K562 (cell line): ENCODE data around the gene CFAP251. TPM values are rescaled to one million over a fixed set of nuclear protein-coding genes. Genes with fewer than 3 reads are reported as not detected.

ENCODE experiments used
- ATAC-seq: fragments of 200-7000 bp; cut with Tn5 transposase; 3 replicates; pipeline ENCODE4 v1.9.1; 2020; ENCODE audit warnings: moderate library complexity
- BruUV-seq: library from RNA; stranded (reverse); fragments of 400-500 nt; replicated peaks from 2 replicates; lab custom pipeline; 2021; lab: Mats Ljungman, UMichigan
- CTCF ChIA-PET: fragments of 300-600 bp; formaldehyde crosslinking; extraction: SDS; loops from one replicate; lab custom pipeline; 2021; ENCODE audit warnings: low intra/inter-chr PET ratio; lab: Yijun Ruan, JAX
- POLR2A ChIA-PET: fragments of 300-600, 350-650 bp; sonication (Branson Sonifier 250); formaldehyde crosslinking; extraction: SDS; loops from one replicate; lab custom pipeline; 2021; ENCODE audit warnings: antibody characterized with exemption, inconsistent platforms; lab: Yijun Ruan, JAX
- DNase-seq, 4 experiments: peaks; one replicate each; pipeline versions ENCODE4 v3.0.0 to v3.0.0-alpha.2; 2011 to 2018; ENCODE audit warnings: low spot score in 3 of 4, mixed read lengths in 3 of 4; ENCODE audit errors: extremely low read depth in 1 of 4
- FAIRE-seq: peaks from 2 replicates; lab custom pipeline; 2011; peaks lifted over from hg19 to GRCh38; lab: Jason Lieb, UNC
- H2AFZ ChIP-seq: 2 replicates; pipeline ENCODE4 v1.6.0; 2011; ENCODE audit warnings: low read depth, low read length, control low read depth, inconsistent platforms
- H3K27ac ChIP-seq: fragments of 200-600 bp; 3 replicates; pipeline ENCODE4 v1.8.0; 2011; ENCODE audit warnings: low read depth, mild to moderate bottlenecking, control low read depth, inconsistent platforms, low read length, moderate library complexity, mixed read lengths; ENCODE audit errors: extremely low read depth
- H3K27me3 ChIP-seq, 2 experiments: fragments of 300-600 bp in 1 of 2; 2 replicates in 1 of 2; 3 replicates in 1 of 2; pipeline versions ENCODE4 v1.6.0 to v1.8.0; 2011; ENCODE audit warnings: inconsistent platforms in 2 of 2, low read length in 2 of 2, mild to moderate bottlenecking in 1 of 2, mixed read lengths in 1 of 2, moderate library complexity in 1 of 2; ENCODE audit not compliant: control insufficient read depth in 2 of 2, insufficient read depth in 2 of 2
- H3K36me3 ChIP-seq: fragments of 300-600 bp; 3 replicates; pipeline ENCODE4 v1.8.0; 2011; ENCODE audit warnings: mild to moderate bottlenecking, low read length, inconsistent platforms; ENCODE audit not compliant: control insufficient read depth, insufficient read depth
- H3K4me1 ChIP-seq, 2 experiments: fragments of 200-600 bp in 1 of 2; replicated peaks in 1 of 2; 2 replicates in 1 of 2; 3 replicates in 1 of 2; pipeline versions ENCODE4 v1.5.1 to v1.8.0; 2011; ENCODE audit warnings: inconsistent platforms in 2 of 2, low read length in 2 of 2, mild to moderate bottlenecking in 1 of 2, mixed read lengths in 1 of 2, moderate library complexity in 1 of 2; ENCODE audit not compliant: control insufficient read depth in 2 of 2, insufficient read depth in 2 of 2
- H3K4me2 ChIP-seq: 2 replicates; pipeline ENCODE4 v1.6.1; 2011; ENCODE audit warnings: low read length, control low read depth, inconsistent platforms, mixed read lengths; ENCODE audit not compliant: insufficient read depth
- H3K4me3 ChIP-seq: fragments of 200-600 bp; sonication (generic), shearing (Covaris generic); 2 replicates; pipeline ENCODE4 v1.5.1; 2016; ENCODE audit warnings: control low read depth, inconsistent platforms
- H3K79me2 ChIP-seq: fragments of 200-600 bp; 3 replicates; pipeline ENCODE4 v1.8.0; 2011; ENCODE audit warnings: low read length, inconsistent platforms; ENCODE audit not compliant: control insufficient read depth, insufficient read depth
- H3K9ac ChIP-seq, 2 experiments: 2 replicates each; pipeline versions ENCODE4 v1.6.0 to v1.6.1; 2011; ENCODE audit warnings: low read depth in 2 of 2, low read length in 2 of 2, control low read depth in 1 of 2, inconsistent platforms in 1 of 2, mild to moderate bottlenecking in 1 of 2, mixed read lengths in 1 of 2; ENCODE audit not compliant: insufficient read depth in 1 of 2
- H3K9me1 ChIP-seq: one replicate; pipeline ENCODE4 v1.6.0; 2011; ENCODE audit warnings: inconsistent platforms, mild to moderate bottlenecking, low read length, moderate library complexity; ENCODE audit not compliant: control insufficient read depth, insufficient read depth
- H3K9me3 ChIP-seq: replicated peaks from 2 replicates; pipeline ENCODE4 v1.5.1; 2011; ENCODE audit warnings: low read depth, low read length, inconsistent platforms; ENCODE audit not compliant: control insufficient read depth, insufficient read depth
- H4K20me1 ChIP-seq: replicated peaks from 2 replicates; pipeline ENCODE4 v1.6.1; 2011; ENCODE audit warnings: low read length, inconsistent platforms, mixed read lengths; ENCODE audit not compliant: control insufficient read depth, insufficient read depth
- DEAF1 ChIP-seq: fragments of 450-650 bp; formaldehyde crosslinking; IDR thresholded peaks from 2 replicates; pipeline ENCODE4 v1.4.0; 2020; ENCODE audit warnings: mild to moderate bottlenecking, moderate library complexity
- HNRNPL ChIP-seq: fragments of 200-400 bp; formaldehyde crosslinking; IDR thresholded peaks from 2 replicates; pipeline ENCODE4 v1.6.1; 2017; ENCODE audit warnings: low read depth, mild to moderate bottlenecking, low read length
- RAD21 ChIP-seq, 2 experiments: fragments of 250-450 bp in 1 of 2; fragments of 450-650 bp in 1 of 2; sonication (Bioruptor Pico) in 1 of 2; formaldehyde crosslinking in 1 of 2; IDR thresholded peaks in 1 of 2; conservative IDR thresholded peaks in 1 of 2; 2 replicates each; pipeline versions ENCODE4 v1.4.0 to v1.8.0; 2020 to 2022; ENCODE audit warnings: mild to moderate bottlenecking in 2 of 2, moderate library complexity in 1 of 2
- SNRNP70 ChIP-seq: fragments of 200-400 bp; formaldehyde crosslinking; optimal IDR thresholded peaks from 2 replicates; pipeline ENCODE3; 2017; ENCODE audit warnings: low read depth, low read length
- SRF ChIP-seq, 2 experiments: fragments of 250-450, 450-650 bp in 1 of 2; sonication (Bioruptor Pico) in 1 of 2; sonication (generic) in 1 of 2; formaldehyde crosslinking; IDR thresholded peaks; 2 replicates each; pipeline versions ENCODE4 v1.5.0 to v1.5.1; 2020 to 2022; ENCODE audit warnings: mild to moderate bottlenecking in 1 of 2, missing genetic modification reagents in 1 of 2
- THAP7 ChIP-seq: fragments of 250-450 bp; sonication (Bioruptor Pico); IDR thresholded peaks from 2 replicates; pipeline ENCODE4 v1.5.0; 2021
- TRIM28 ChIP-seq: fragments of 450-650 bp; IDR thresholded peaks from 2 replicates; pipeline ENCODE4 v1.6.1; 2017
- ZKSCAN1 ChIP-seq: fragments of 150-350 bp; IDR thresholded peaks from 2 replicates; pipeline ENCODE4 v1.6.1; 2016; ENCODE audit warnings: low read depth, low read length
- ZNF134 ChIP-seq: fragments of 250-450 bp; sonication (Bioruptor Pico); conservative IDR thresholded peaks from 2 replicates; pipeline ENCODE4 v1.4.0; 2020
- WGBS: fragments of 100-300 bp; shearing (Covaris generic); methylation state at CpG from one replicate; pipeline ENCODE4 v1.1.6; 2016; ENCODE audit warnings: low coverage, mixed read lengths; ENCODE audit not compliant: insufficient coverage; ENCODE audit errors: missing lambda C conversion rate; 5-methylcytosine and 5-hydroxymethylcytosine counted together
- in situ Hi-C: fragments of 300-500 bp; cut with MboI; formaldehyde crosslinking; loops from 4 replicates; pipeline ENCODE4 v1.15.0; 2018; ENCODE audit warnings: inconsistent platforms, mixed read lengths
- intact Hi-C: fragments of 100-400 bp; cut with micrococcal nuclease; formaldehyde crosslinking; loops from 2 replicates; pipeline ENCODE4 v1.14.2; 2022
- polyA plus RNA-seq, 8 experiments: library from polyadenylated mRNA; depleted of rRNA in 4 of 8; stranded (reverse) in 5 of 8; unstranded in 3 of 8; fragments of >200 nt; fragmentation: Nextera tagmentation in 2 of 8; fragmentation: Illumina TruSeq in 1 of 8; extraction: Ambion mirVana in 2 of 8; extraction: Trizol in 1 of 8; gene quantifications; 2 replicates each; pipeline versions ENCODE4 v1.2.1 to v1.2.3, GENCODE V29; 2011 to 2014; ENCODE audit warnings: inconsistent platforms in 1 of 8, missing spikeins in 1 of 8
- total RNA-seq, 7 experiments: library from RNA; depleted of rRNA in 6 of 7; stranded (reverse); fragments of >200 nt in 6 of 7; fragmentation: Illumina TruSeq in 2 of 7; extraction: Trizol in 2 of 7; gene quantifications; 2 replicates each; pipeline versions ENCODE4 v1.2.1 to v1.2.3, GENCODE V29; 2011 to 2021; ENCODE audit warnings: low replicate concordance in 1 of 7

CFAP251 gene
- total and polyA plus RNA-seq, 9 of the 15 experiments (the other 6 are each of a cell fraction or from before 2014, with no cell fraction given): 16.6 to 31.0 (median 19.1) TPM

DNA sequence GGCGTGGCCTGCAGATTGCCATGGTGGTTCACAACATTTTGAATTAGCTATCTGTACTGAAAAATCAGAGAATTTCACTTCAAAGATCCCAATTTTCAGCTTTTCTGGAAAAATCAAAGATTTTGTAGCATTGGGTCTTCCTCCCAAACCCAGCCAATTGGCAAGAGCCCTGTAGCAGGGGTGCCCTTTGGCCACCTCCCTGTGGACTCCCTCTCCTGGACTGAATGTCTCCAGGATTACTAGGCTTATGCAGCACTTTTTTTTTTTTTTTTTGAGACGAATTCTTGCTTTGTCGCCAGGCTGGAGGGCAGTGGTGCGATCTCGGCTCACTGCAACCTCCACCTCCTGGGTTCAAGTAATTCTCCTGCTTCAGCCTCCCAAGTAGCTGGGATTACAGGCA, 20.1 kb upstream of the CFAP251 start:
- H3K9me3 ChIP-seq: no peaks in the 10 kb centered on the region
- no TSS peak for BruUV-seq
- POLR2A ChIA-PET: interaction anchor here (0.7 to 1.5 kb wide), 2 partner anchors 10 to 27 kb away, joined by 3 read pairs; partner anchors contain the start of gene PSMD9
- no peak overlapping the region for H3K4me3 ChIP-seq
- H2AFZ ChIP-seq: no peak overlapping the region
- CTCF ChIA-PET: interaction anchor here (0.6 kb wide), 1 partner anchor 124 kb away, joined by 3 read pairs; no protein-coding TSS in a partner anchor
- no peak overlapping the region for H3K27ac ChIP-seq
- TF ChIP-seq ZNF134 (CRISPR knock-in tag) (no peak), RAD21 (CRISPR knock-in tag; conservative IDR thresholded peaks at IDR 0.05 in 1 of 2, IDR thresholded peaks at IDR 0.05 in 1 of 2) (no peak), SNRNP70 (no peak), TRIM28 (no peak), HNRNPL (no peak), THAP7 (no peak), SRF (CRISPR knock-in tag; IDR thresholded peaks at IDR 0.05) (no peak), ZKSCAN1 (no peak), DEAF1 (CRISPR knock-in tag) (no peak)
- intact Hi-C loops (no loop called here), in situ Hi-C loops (no loop called here)
- H3K4me1 ChIP-seq: peaks cover 9 to 13% of the 10 kb centered on the region in 2 experiments
- no peak overlapping the region; a peak in 1 of 4 replicates for H3K9ac ChIP-seq
- no peak overlapping the region for H3K4me2 ChIP-seq
- WGBS: 88% methylated on average over 4 of the region's 5 CpGs
- H3K36me3 ChIP-seq: peaks cover 82% of the 10 kb centered on the region
- ATAC-seq: no peak
- H3K79me2 ChIP-seq: peaks cover 25% of the 10 kb centered on the region
- no peaks in the 10 kb centered on the region for H4K20me1 ChIP-seq
- no peak for FAIRE-seq
- no peak for DNase-seq
- no peaks in the 10 kb centered on the region for H3K27me3 ChIP-seq
- H3K9me1 ChIP-seq: peaks cover 2% of the 10 kb centered on the region
